LHCN-M2 (cell line): ENCODE data around the gene BTRC. TPM values are rescaled to one million over a fixed set of nuclear protein-coding genes. Genes with fewer than 3 reads are reported as not detected.
A peak's percentile ranks its signal among the peaks of the same experiment; 100 is the strongest.

Source experiments
- DNase-seq: peaks from one replicate; pipeline ENCODE4 v3.0.0-alpha.2; 2012; ENCODE audit warnings: low read depth
- total RNA-seq: library from RNA; depleted of rRNA; stranded (reverse); fragments of >200 nt; gene quantifications from 2 replicates; pipeline ENCODE4 v1.2.3, GENCODE V29; 2014

BTRC gene
- total RNA-seq, 1 experiment from 2014 or later, result 8.3 TPM

GRCh38 chr10:101444058-101444898 is 90.3 kb downstream of the BTRC start:
- peak; percentile 12 for DNase-seq

- no peak for DNase-seq
Observed at GRCh38 chr10:101446071-101446470, 92.1 kb downstream of the BTRC start.

- DNase-seq, result no peak
Observed at GRCh38 chr10:101446947-101447346, 93.0 kb downstream of the BTRC start.

GRCh38 chr10:101447477-101447876 is 93.5 kb downstream of the BTRC start:
- DNase-seq, result no peak

GRCh38 chr10:101450277-101451080 is 96.5 kb downstream of the BTRC start:
- DNase-seq, result no peak

- DNase-seq, result no peak
Observed at GRCh38 chr10:101451261-101451660, 97.3 kb downstream of the BTRC start.

- no peak for DNase-seq
Observed at GRCh38 chr10:101451667-101452069, 97.7 kb downstream of the BTRC start.

- no peak for DNase-seq
Observed at GRCh38 chr10:101452176-101452575, 98.2 kb downstream of the BTRC start.

GRCh38 chr10:101452593-101452992 is 98.6 kb downstream of the BTRC start:
- no peak for DNase-seq

- no peak for DNase-seq
Observed at GRCh38 chr10:101453318-101453717, 99.4 kb downstream of the BTRC start.

GRCh38 chr10:101453791-101454718 is 100.1 kb downstream of the BTRC start:
- DNase-seq, result peak; percentile 52

- no peak for DNase-seq
Observed at GRCh38 chr10:101458869-101459268, 104.9 kb downstream of the BTRC start.

- DNase-seq, result no peak
Observed at GRCh38 chr10:101464082-101464481, 110.1 kb downstream of the BTRC start.

- DNase-seq, result no peak
Observed at GRCh38 chr10:101464599-101464998, 110.6 kb downstream of the BTRC start.

GRCh38 chr10:101466016-101466912 is 112.3 kb downstream of the BTRC start:
- DNase-seq, result no peak

GRCh38 chr10:101467286-101467770 is 113.4 kb downstream of the BTRC start:
- peak; percentile 70 for DNase-seq

GRCh38 chr10:101468159-101468558 is 114.2 kb downstream of the BTRC start:
- no peak for DNase-seq

GRCh38 chr10:101476383-101476782 is 122.4 kb downstream of the BTRC start:
- DNase-seq, result no peak

- no peak for DNase-seq
Observed at GRCh38 chr10:101478956-101479355, 125.0 kb downstream of the BTRC start.

GRCh38 chr10:101481256-101481655 is 127.3 kb downstream of the BTRC start:
- no peak for DNase-seq
